ENCODE measurements around the gene TEKTIP1. TPM values are rescaled to one million over a fixed set of nuclear protein-coding genes. Genes with fewer than 3 reads are reported as not detected.
A peak's percentile ranks its signal among the peaks of the same experiment; 100 is the strongest.

The TEKTIP1 gene
- total RNA-seq, 1 donor from 2014 or later: 0.73 TPM

GRCh38 chr19:3572855-3573161 is 33.8 kb downstream of the TEKTIP1 start, which contains the start of gene HMG20B:
TSS of gene HMG20B (plus strand) at chr19:3572944. CDS start at chr19:3573310, 366 bp downstream.
- Mint-ChIP-seq H3K27ac (ENCODE audit: unreplicated experiment) (peak within 1 kb of the TSS; percentile 68), H3K27me3 (ENCODE audit: unreplicated experiment) (no peaks in the 10 kb centered on the region), H3K4me1 (ENCODE audit: unreplicated experiment) (peaks cover 15% of the 10 kb centered on the region)

GRCh38 chr19:3573162-3573857 is 34.3 kb downstream of the TEKTIP1 start:
- Mint-ChIP-seq H3K9me3 (ENCODE audit: unreplicated experiment) (no peaks in the 10 kb centered on the region), H3K36me3 (ENCODE audit: unreplicated experiment) (peaks cover 9% of the 10 kb centered on the region), H3K4me3 (ENCODE audit: unreplicated experiment) (peak overlapping the region; percentile 78), H3K27me3 (ENCODE audit: unreplicated experiment) (no peaks in the 10 kb centered on the region), H3K27ac (ENCODE audit: unreplicated experiment) (peak overlapping the region; percentile 27), H3K4me1 (ENCODE audit: unreplicated experiment) (peaks cover 15% of the 10 kb centered on the region)
- TF ChIP-seq CTCF (IDR thresholded peaks at IDR 0.05): no peak
- DNase-seq (ENCODE audit: extremely low spot score, unreplicated experiment): no peak

More at GRCh38 chr19:3572855-3573161, 33.8 kb downstream of the TEKTIP1 start, which contains the start of gene HMG20B:
- DNase-seq (ENCODE audit: extremely low spot score, unreplicated experiment): no peak
- H3K4me3 Mint-ChIP-seq (ENCODE audit: unreplicated experiment): peak within 1 kb of the TSS; percentile 78
- H3K9me3 Mint-ChIP-seq (ENCODE audit: unreplicated experiment): no peaks in the 10 kb centered on the region
- no peak for TF ChIP-seq CTCF (IDR thresholded peaks at IDR 0.05)
- peaks cover 9% of the 10 kb centered on the region for H3K36me3 Mint-ChIP-seq (ENCODE audit: unreplicated experiment)

- Mint-ChIP-seq H3K36me3 (ENCODE audit: unreplicated experiment) (peaks cover 10% of the 10 kb centered on the region), H3K27ac (ENCODE audit: unreplicated experiment) (peak overlapping the region; percentile 27), H3K4me3 (ENCODE audit: unreplicated experiment) (peak overlapping the region; percentile 78), H3K9me3 (ENCODE audit: unreplicated experiment) (no peaks in the 10 kb centered on the region), H3K4me1 (ENCODE audit: unreplicated experiment) (peaks cover 16% of the 10 kb centered on the region), H3K27me3 (ENCODE audit: unreplicated experiment) (no peaks in the 10 kb centered on the region)
- DNase-seq (ENCODE audit: extremely low spot score, unreplicated experiment): peak; percentile 97
- TF ChIP-seq CTCF (IDR thresholded peaks at IDR 0.05): no peak
Measured at GRCh38 chr19:3573858-3574637, 35.1 kb downstream of the TEKTIP1 start.

GRCh38 chr19:3575260-3575741 is 36.3 kb downstream of the TEKTIP1 start:
- Mint-ChIP-seq H3K36me3 (ENCODE audit: unreplicated experiment) (peaks cover 11% of the 10 kb centered on the region), H3K27me3 (ENCODE audit: unreplicated experiment) (no peaks in the 10 kb centered on the region), H3K4me1 (ENCODE audit: unreplicated experiment) (peaks cover 26% of the 10 kb centered on the region), H3K27ac (ENCODE audit: unreplicated experiment) (no peak overlapping the region), H3K9me3 (ENCODE audit: unreplicated experiment) (no peaks in the 10 kb centered on the region), H3K4me3 (ENCODE audit: unreplicated experiment) (peak overlapping the region; percentile 20)
- no peak for DNase-seq (ENCODE audit: extremely low spot score, unreplicated experiment)
- peak; percentile 47 for TF ChIP-seq CTCF (IDR thresholded peaks at IDR 0.05)

Measured in osteocyte (in vitro differentiated cells).